Measurements from ENCODE around the gene RPTOR. TPM values are rescaled to one million over a fixed set of nuclear protein-coding genes. Genes with fewer than 3 reads are reported as not detected.

RPTOR gene
- polyA plus RNA-seq, 1 donor from 2014 or later: 8.0 TPM

DNA sequence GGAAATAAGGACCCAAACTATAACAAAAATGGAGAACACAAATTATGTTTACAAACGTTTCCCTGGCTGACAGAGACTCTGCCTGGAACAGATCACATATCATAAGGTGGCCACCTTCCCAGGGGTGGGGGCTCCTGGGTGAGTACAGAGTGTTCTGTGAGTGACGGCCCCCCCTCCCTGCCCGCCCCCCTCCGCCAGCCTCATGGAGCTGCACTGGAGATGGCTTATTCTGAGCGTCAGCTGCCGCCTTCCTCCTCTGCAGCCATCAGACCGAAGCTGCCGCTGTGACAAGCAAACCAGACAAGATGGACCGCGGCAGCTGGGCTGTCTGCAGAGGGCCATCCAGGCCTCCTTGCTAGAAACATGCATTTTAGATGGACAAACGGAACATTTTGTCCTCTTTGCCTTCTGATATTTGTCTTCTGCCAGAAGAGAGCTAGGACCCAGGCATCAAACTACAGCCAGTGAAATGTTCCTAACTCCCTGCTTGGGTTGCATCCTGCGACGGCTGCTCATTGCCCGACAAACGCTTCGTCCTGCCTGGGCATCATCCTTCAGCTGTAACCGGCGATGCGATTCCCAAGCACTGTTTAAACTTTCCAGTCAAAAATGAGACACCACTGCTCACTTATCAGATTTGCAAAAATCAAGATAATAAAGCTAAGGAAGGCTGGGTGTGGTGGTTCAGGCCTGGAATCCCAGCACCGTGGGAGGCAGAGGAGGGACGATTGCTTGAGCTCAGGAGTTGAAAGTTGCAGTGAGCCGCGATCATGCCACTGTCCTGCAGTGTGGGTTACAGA is 15.3 kb upstream of the RPTOR start:
- Histone ChIP-seq H4K20me1 (ENCODE audit: insufficient read depth) (no peaks in the 10 kb centered on the region), H3K4me2 (ENCODE audit: low read length) (no peak overlapping the region), H3K4me3 (ENCODE audit: low read length) (no peak overlapping the region), H2AFZ (ENCODE audit: low read depth, low read length) (no peak overlapping the region), H3K27ac (ENCODE audit: low read length) (no peak overlapping the region), H3F3A (ENCODE audit: insufficient read depth, low read length, poor library complexity, severe bottlenecking) (no peaks in the 10 kb centered on the region), H3K79me2 (replicated peaks; ENCODE audit: insufficient read depth, low read length) (no peaks in the 10 kb centered on the region), H3K9ac (ENCODE audit: low read length) (no peak overlapping the region), H3K36me3 (ENCODE audit: insufficient read depth, low read length) (no peaks in the 10 kb centered on the region), H3K9me2 (ENCODE audit: insufficient read depth, low read length) (no peaks in the 10 kb centered on the region), H3K9me3 (ENCODE audit: low read length) (no peaks in the 10 kb centered on the region), H3K27me3 (ENCODE audit: insufficient read depth, low read depth, low read length) (no peaks in the 10 kb centered on the region)
- TF ChIP-seq RAD21 (conservative IDR thresholded peaks at IDR 0.05) (no peak), MXI1 (conservative IDR thresholded peaks at IDR 0.05; ENCODE audit: poor library complexity, severe bottlenecking) (no peak), EP300 (conservative IDR thresholded peaks at IDR 0.05; ENCODE audit: poor library complexity, severe bottlenecking) (no peak), TAF1 (IDR thresholded peaks at IDR 0.05; ENCODE audit: low read depth) (no peak), POLR2AphosphoS5 (IDR thresholded peaks at IDR 0.05) (no peak)
- TF ChIP-seq, protein P1, sequence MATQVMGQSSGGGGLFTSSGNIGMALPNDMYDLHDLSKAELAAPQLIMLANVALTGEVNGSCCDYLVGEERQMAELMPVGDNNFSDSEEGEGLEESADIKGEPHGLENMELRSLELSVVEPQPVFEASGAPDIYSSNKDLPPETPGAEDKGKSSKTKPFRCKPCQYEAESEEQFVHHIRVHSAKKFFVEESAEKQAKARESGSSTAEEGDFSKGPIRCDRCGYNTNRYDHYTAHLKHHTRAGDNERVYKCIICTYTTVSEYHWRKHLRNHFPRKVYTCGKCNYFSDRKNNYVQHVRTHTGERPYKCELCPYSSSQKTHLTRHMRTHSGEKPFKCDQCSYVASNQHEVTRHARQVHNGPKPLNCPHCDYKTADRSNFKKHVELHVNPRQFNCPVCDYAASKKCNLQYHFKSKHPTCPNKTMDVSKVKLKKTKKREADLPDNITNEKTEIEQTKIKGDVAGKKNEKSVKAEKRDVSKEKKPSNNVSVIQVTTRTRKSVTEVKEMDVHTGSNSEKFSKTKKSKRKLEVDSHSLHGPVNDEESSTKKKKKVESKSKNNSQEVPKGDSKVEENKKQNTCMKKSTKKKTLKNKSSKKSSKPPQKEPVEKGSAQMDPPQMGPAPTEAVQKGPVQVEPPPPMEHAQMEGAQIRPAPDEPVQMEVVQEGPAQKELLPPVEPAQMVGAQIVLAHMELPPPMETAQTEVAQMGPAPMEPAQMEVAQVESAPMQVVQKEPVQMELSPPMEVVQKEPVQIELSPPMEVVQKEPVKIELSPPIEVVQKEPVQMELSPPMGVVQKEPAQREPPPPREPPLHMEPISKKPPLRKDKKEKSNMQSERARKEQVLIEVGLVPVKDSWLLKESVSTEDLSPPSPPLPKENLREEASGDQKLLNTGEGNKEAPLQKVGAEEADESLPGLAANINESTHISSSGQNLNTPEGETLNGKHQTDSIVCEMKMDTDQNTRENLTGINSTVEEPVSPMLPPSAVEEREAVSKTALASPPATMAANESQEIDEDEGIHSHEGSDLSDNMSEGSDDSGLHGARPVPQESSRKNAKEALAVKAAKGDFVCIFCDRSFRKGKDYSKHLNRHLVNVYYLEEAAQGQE (IDR thresholded peaks at IDR 0.05; ENCODE audit: borderline replicate concordance): no peak

- no peaks in the 10 kb centered on the region for H3K9me3 ChIP-seq (ENCODE audit: low read length)
- H4K20me1 ChIP-seq (ENCODE audit: insufficient read depth): no peaks in the 10 kb centered on the region
- H3K4me2 ChIP-seq (ENCODE audit: low read length): no peak overlapping the region
- H3F3A ChIP-seq (ENCODE audit: insufficient read depth, low read length, poor library complexity, severe bottlenecking): no peaks in the 10 kb centered on the region
- H3K79me2 ChIP-seq (replicated peaks; ENCODE audit: insufficient read depth, low read length): no peaks in the 10 kb centered on the region
- H3K9me2 ChIP-seq (ENCODE audit: insufficient read depth, low read length): no peaks in the 10 kb centered on the region
- H3K27me3 ChIP-seq (ENCODE audit: insufficient read depth, low read depth, low read length): no peaks in the 10 kb centered on the region
- TF ChIP-seq, protein P1 (IDR thresholded peaks at IDR 0.05; ENCODE audit: borderline replicate concordance): no peak
- TF ChIP-seq POLR2AphosphoS5 (IDR thresholded peaks at IDR 0.05) (no peak), MXI1 (conservative IDR thresholded peaks at IDR 0.05; ENCODE audit: poor library complexity, severe bottlenecking) (no peak)
- H3K9ac ChIP-seq (ENCODE audit: low read length): no peak overlapping the region
- no peak overlapping the region for H3K27ac ChIP-seq (ENCODE audit: low read length)
- H3K36me3 ChIP-seq (ENCODE audit: insufficient read depth, low read length): no peaks in the 10 kb centered on the region
- H3K4me3 ChIP-seq (ENCODE audit: low read length): no peak overlapping the region
- no peak overlapping the region for H2AFZ ChIP-seq (ENCODE audit: low read depth, low read length)
Observed at GRCh38 chr17:80529904-80530292, 14.7 kb upstream of the RPTOR start.
